Measurements from ENCODE around the gene C6orf47. TPM values are rescaled to one million over a fixed set of nuclear protein-coding genes. Genes with fewer than 3 reads are reported as not detected.

The C6orf47 gene
- total and polyA plus RNA-seq, 2 of the 8 experiments (the other 6 are each of a cell fraction or from before 2014, with no cell fraction given): 4.7 to 14.6 TPM

DNA sequence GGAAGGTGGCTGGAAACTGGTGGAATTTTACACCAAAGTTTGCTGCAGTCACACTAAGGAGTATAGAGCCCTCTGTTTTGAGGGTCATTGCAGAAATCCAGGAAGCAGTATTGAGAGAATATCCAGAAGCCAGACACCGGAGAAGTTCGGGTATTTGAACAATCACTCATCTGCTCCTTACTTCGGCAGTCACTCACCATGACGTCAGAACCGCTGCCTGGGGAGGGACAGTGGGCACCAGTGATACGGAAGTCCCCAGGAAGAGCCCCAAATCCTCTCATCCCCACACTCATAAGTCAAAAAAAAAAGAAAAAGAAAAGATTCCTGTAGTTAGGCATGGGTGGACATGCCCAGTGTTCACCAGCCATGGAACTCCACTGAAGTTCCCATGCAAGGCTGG lies 16.3 kb upstream of the C6orf47 start (continued):
- TF ChIP-seq, protein P1, sequence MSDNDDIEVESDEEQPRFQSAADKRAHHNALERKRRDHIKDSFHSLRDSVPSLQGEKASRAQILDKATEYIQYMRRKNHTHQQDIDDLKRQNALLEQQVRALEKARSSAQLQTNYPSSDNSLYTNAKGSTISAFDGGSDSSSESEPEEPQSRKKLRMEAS (IDR thresholded peaks at IDR 0.05): no peak
